NCI-H526 treated with DMSO at 0.1 percent for 48 hours (cell line): ENCODE results near the gene CMTM5.

Experiments
- DNase-seq: peaks from one replicate; lab custom pipeline; 2025; lab: John Stamatoyannopoulos, UW

CMTM5 gene

GRCh38 chr14:23358042-23358441, 18.8 kb upstream of the CMTM5 start:
- no peak for DNase-seq

- no peak for DNase-seq
Measured at GRCh38 chr14:23358553-23359166, 18.2 kb upstream of the CMTM5 start.

- DNase-seq = no peak
Measured at GRCh38 chr14:23359167-23359626, 17.6 kb upstream of the CMTM5 start.

GRCh38 chr14:23359722-23360447, 17.0 kb upstream of the CMTM5 start:
- DNase-seq = no peak

- DNase-seq = no peak
Measured at GRCh38 chr14:23360496-23360895, 16.4 kb upstream of the CMTM5 start.

GRCh38 chr14:23361320-23361719, 15.5 kb upstream of the CMTM5 start:
- no peak for DNase-seq

- DNase-seq = no peak
Measured at GRCh38 chr14:23361763-23362162, 15.1 kb upstream of the CMTM5 start.

- no peak for DNase-seq
Measured at GRCh38 chr14:23362200-23362599, 14.6 kb upstream of the CMTM5 start.

- no peak for DNase-seq
Measured at GRCh38 chr14:23364164-23365035, 12.4 kb upstream of the CMTM5 start.

- no peak for DNase-seq
Measured at GRCh38 chr14:23365036-23365731, 11.7 kb upstream of the CMTM5 start, which contains the start of gene EFS. EFS (minus strand) TSS chr14:23365172; CDS start chr14:23365025, 147 bp downstream.

- no peak for DNase-seq
Measured at GRCh38 chr14:23365732-23366425, 11.0 kb upstream of the CMTM5 start.

GRCh38 chr14:23366426-23366921, 10.4 kb upstream of the CMTM5 start:
- DNase-seq = no peak

- no peak for DNase-seq
Measured at GRCh38 chr14:23370221-23370620, 6.6 kb upstream of the CMTM5 start.

- DNase-seq = no peak
Measured at GRCh38 chr14:23371865-23372264, 5.0 kb upstream of the CMTM5 start.

GRCh38 chr14:23372509-23372908, 4.3 kb upstream of the CMTM5 start, which contains the start of gene IL25:
IL25 (plus strand) TSS chr14:23372809.
- DNase-seq = no peak

GRCh38 chr14:23373041-23373440, 3.8 kb upstream of the CMTM5 start:
- no peak for DNase-seq

GRCh38 chr14:23375527-23376251, 1.2 kb upstream of the CMTM5 start:
- no peak for DNase-seq

- DNase-seq = no peak
Measured at GRCh38 chr14:23377198-23377550, 328 bp downstream of the CMTM5 start.

- no peak for DNase-seq
Measured at GRCh38 chr14:23377573-23378563, 1.0 kb downstream of the CMTM5 start.
